Mesothelial cell of epicardium (in vitro differentiated cells): ENCODE results near the gene NAT8. TPM values are rescaled to one million over a fixed set of nuclear protein-coding genes. Genes with fewer than 3 reads are reported as not detected.
"Not testable (repeated sequence)": the region's sequence is repeated elsewhere in the genome, so short reads cannot be mapped to it uniquely, and the experiment has no call there.

Experiments
- DNase-seq, 2 experiments: peaks; one replicate each; pipeline ENCODE4 v3.0.0; 2021; ENCODE audit warnings: low spot score in 2 of 2; ENCODE audit not compliant: unreplicated experiment in 2 of 2
- H3K27ac Mint-ChIP-seq: 2 replicates; pipeline ENCODE4 v1.8.0; 2021; ENCODE audit warnings: mixed read lengths
- H3K27me3 Mint-ChIP-seq: 2 replicates; pipeline ENCODE4 v1.8.0; 2021; ENCODE audit warnings: low read depth, mixed read lengths
- H3K36me3 Mint-ChIP-seq: 2 replicates; pipeline ENCODE4 v1.8.0; 2021; ENCODE audit warnings: mixed read lengths
- H3K4me1 Mint-ChIP-seq: 2 replicates; pipeline ENCODE4 v1.8.0; 2021; ENCODE audit warnings: mixed read lengths
- H3K4me3 Mint-ChIP-seq: 2 replicates; pipeline ENCODE4 v1.8.0; 2021; ENCODE audit warnings: mild to moderate bottlenecking, moderate library complexity, mixed read lengths
- H3K9me3 Mint-ChIP-seq: 2 replicates; pipeline ENCODE4 v1.8.0; 2021; ENCODE audit warnings: mixed read lengths
- CTCF ChIP-seq: fragments of 200-600 bp; sonication (generic); IDR thresholded peaks from one replicate; pipeline ENCODE4 v1.5.0; 2021; ENCODE audit warnings: antibody characterized with exemption; ENCODE audit not compliant: unreplicated experiment
- total RNA-seq: library from RNA; stranded (reverse); gene quantifications from 3 replicates; pipeline ENCODE4 v1.2.1, GENCODE V29; 2021

Gene NAT8
- total RNA-seq, 1 donor from 2014 or later = not detected

DNA sequence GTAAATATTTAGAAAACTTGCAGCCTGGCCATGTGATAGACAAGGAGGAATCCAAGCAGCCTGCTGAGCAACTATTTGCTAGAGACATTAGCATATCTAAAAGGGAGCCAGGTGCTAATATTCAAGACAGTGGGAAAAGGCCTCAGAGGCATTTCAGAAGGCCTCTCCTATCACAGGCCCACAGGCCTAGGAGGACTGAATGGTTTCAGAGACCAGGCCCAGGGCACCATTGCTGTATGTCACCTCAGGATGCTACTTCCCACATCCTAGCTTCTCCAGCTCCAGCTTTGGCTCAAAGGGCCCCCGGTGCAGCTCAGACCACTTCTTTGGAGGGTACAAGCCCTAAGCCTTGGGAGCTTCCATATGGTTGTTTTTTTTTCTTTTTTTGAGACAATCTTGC, 3.8 kb downstream of the NAT8 start:
- peaks cover under 1% of the 10 kb centered on the region for H3K27me3 Mint-ChIP-seq
- H3K27ac Mint-ChIP-seq = no peak overlapping the region
- no peak for TF ChIP-seq CTCF
- H3K4me1 Mint-ChIP-seq = peaks cover 9% of the 10 kb centered on the region
- H3K9me3 Mint-ChIP-seq = peaks cover 18% of the 10 kb centered on the region
- no peak overlapping the region for H3K4me3 Mint-ChIP-seq
- no peak for DNase-seq
- H3K36me3 Mint-ChIP-seq = no peaks in the 10 kb centered on the region

- not testable (repeated sequence) for DNase-seq, H3K4me3 Mint-ChIP-seq, H3K27me3 Mint-ChIP-seq, H3K4me1 Mint-ChIP-seq, H3K36me3 Mint-ChIP-seq, H3K27ac Mint-ChIP-seq
- H3K9me3 Mint-ChIP-seq = peaks cover 18% of the 10 kb centered on the region
Observed at GRCh38 chr2:73636977-73637376, 5.2 kb downstream of the NAT8 start.

DNA sequence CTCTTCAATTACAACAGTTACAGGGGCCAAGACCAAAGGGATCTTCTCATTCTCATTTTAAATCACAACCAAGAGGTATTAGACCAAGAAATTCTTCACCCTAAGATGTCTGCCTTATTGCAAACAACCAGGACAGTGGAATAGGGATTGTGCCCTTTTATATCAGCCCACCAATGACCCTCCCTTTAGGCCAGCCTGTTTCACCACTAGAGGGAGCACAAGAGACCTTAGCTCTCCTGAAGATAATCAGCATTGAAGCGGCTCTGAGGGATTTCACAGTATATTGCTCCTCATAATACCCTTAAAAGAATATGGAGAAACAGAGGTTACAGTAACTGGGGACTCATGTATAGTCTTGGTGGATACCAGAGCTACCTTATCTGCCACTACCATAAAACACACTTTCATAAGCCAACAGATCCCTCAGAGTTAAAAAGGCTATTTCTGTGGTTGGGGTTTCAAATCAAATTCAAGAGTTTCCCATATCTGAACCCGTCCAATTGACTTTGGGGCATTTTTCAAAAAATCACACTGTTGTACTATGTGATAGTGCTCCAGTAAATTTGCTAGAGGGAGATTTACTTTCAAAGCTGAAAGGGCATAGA, 11.5 kb downstream of the NAT8 start:
- not testable (repeated sequence) for H3K36me3 Mint-ChIP-seq, H3K27me3 Mint-ChIP-seq, DNase-seq, H3K27ac Mint-ChIP-seq, H3K4me3 Mint-ChIP-seq, H3K4me1 Mint-ChIP-seq
- peaks cover 13% of the 10 kb centered on the region for H3K9me3 Mint-ChIP-seq
- peak; percentile 32 for TF ChIP-seq CTCF

DNA sequence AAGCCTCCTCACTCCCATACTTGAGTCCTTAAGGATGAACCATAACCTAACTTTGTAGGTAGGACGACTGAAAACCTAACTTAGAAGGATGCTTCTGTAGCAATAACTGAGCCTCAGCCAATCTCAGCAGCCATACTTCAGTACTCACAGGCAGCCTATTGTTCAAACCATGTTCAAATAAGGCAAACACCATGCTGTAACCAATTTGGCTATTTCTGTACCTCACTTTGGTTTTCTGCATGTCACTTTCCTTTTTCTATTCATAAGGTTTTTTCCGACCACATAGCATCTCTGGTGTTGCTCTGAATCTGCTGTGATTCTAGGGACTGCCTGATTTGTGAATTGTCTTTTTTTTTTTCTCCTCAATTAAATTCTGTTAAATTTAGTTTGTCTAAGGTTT, 13.7 kb downstream of the NAT8 start:
- not testable (repeated sequence) for H3K4me3 Mint-ChIP-seq, DNase-seq, H3K36me3 Mint-ChIP-seq, H3K27me3 Mint-ChIP-seq, H3K27ac Mint-ChIP-seq, H3K4me1 Mint-ChIP-seq
- peaks cover 13% of the 10 kb centered on the region for H3K9me3 Mint-ChIP-seq

GRCh38 chr2:73626237-73626636, 16.0 kb downstream of the NAT8 start:
- not testable (repeated sequence) for DNase-seq, H3K4me1 Mint-ChIP-seq, H3K36me3 Mint-ChIP-seq, H3K27ac Mint-ChIP-seq, H3K4me3 Mint-ChIP-seq, H3K27me3 Mint-ChIP-seq
- peaks cover 16% of the 10 kb centered on the region for H3K9me3 Mint-ChIP-seq

DNA sequence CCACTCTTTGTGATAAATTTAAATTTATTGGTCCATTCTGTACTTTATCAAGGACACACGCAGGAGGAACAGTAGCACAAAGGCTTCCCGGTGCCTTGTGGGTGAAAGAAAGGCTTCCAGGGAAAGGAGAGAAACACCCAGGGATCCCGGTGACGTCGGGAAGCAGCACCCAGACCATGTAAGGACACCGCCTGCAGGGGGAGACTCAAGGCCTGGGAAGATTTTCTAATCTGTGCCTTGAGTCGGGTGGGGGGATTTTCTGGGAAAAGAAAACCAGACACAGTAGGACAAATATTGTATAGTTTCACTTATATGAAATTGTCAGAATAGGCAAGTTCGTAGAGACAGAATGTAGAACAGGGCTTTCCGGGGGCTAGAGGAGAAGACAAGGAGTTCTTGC, 17.6 kb downstream of the NAT8 start:
- peaks cover 16% of the 10 kb centered on the region for H3K9me3 Mint-ChIP-seq
- not testable (repeated sequence) for H3K4me1 Mint-ChIP-seq, H3K36me3 Mint-ChIP-seq, DNase-seq, H3K4me3 Mint-ChIP-seq, H3K27ac Mint-ChIP-seq, H3K27me3 Mint-ChIP-seq

DNA sequence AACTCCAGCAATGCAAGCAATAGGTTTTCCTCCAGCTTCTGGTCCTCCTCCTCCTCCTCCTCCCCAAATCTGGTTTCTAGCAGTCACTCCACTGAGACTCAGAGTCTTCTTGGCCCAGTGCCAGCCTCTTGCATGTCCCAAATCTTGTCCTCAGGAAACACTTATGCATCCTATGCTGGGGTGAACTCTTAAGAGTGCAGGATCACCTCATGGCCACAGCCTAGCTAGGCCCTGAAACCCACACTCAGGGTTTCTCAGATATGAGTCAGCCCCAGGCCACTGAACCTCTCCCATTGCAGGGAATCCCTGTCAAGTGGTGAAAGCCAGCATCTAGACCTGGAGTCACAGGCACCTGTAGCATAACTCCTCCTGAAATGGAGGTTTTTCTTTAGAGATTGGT, 18.2 kb downstream of the NAT8 start:
- H3K27ac Mint-ChIP-seq, H3K27me3 Mint-ChIP-seq, DNase-seq, H3K4me1 Mint-ChIP-seq, H3K4me3 Mint-ChIP-seq, H3K36me3 Mint-ChIP-seq: not testable (repeated sequence)
- H3K9me3 Mint-ChIP-seq = peaks cover 16% of the 10 kb centered on the region

DNA sequence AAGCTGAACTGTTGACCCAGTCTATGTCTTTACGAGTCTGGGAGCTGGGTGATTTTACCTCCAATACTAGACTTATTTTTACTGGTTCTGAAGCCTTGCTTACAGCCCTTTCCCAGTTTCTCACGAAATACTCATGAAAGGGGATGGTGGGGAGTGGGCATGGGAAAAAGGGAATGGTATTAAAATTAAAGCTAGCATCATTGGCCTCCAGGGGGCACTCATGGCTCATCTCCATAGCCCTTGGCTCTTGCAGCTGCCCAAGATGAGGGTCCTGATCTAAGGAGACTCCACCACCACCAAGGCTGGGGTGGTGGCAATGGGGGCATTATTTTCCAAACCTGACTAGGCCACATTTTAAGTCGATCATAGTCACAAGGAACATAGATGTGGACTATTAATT, 22.3 kb downstream of the NAT8 start:
- H3K27ac Mint-ChIP-seq, DNase-seq, H3K4me3 Mint-ChIP-seq, H3K27me3 Mint-ChIP-seq, H3K36me3 Mint-ChIP-seq, H3K4me1 Mint-ChIP-seq, H3K9me3 Mint-ChIP-seq: not testable (repeated sequence)
- peak; percentile 21 for TF ChIP-seq CTCF
